ENCODE measurements around the gene LRRTM4. TPM values are rescaled to one million over a fixed set of nuclear protein-coding genes. Genes with fewer than 3 reads are reported as not detected.

Gene LRRTM4
- total RNA-seq, 4 donors from 2014 or later = not detected

GRCh38 chr2:77508511-77508910, 13.7 kb downstream of the LRRTM4 start:
- Histone ChIP-seq H3K27me3 (no peaks in the 10 kb centered on the region), H3K4me1 (no peaks in the 10 kb centered on the region), H3K9me3 (no peaks in the 10 kb centered on the region), H3K27ac (no peak overlapping the region), H3K36me3 (no peaks in the 10 kb centered on the region), H3K4me3 (replicated peaks in 1 of 3) (no peak overlapping the region)
- 98 to 99% methylated on average over 1 of the region's 1 CpG for WGBS, 2 donors
- intact Hi-C loops (cut with DNase I) = no loop called here
- TF ChIP-seq POLR2A (IDR thresholded peaks at IDR 0.05) (no peak), CTCF (IDR thresholded peaks at IDR 0.05) (no peak)
- DNase-seq = no peak

- no peak overlapping the region for H3K4me3 ChIP-seq (replicated peaks in 1 of 3)
- 89% methylated on average over 6 of the region's 6 CpGs for WGBS, 2 donors
- TF ChIP-seq POLR2A (IDR thresholded peaks at IDR 0.05) (no peak), CTCF (IDR thresholded peaks at IDR 0.05) (no peak)
- H3K27ac ChIP-seq = no peak overlapping the region
- DNase-seq = no peak
- intact Hi-C loops (cut with DNase I) = no loop called here
- no peaks in the 10 kb centered on the region for H3K4me1 ChIP-seq
- H3K27me3 ChIP-seq = no peaks in the 10 kb centered on the region
- no peaks in the 10 kb centered on the region for H3K9me3 ChIP-seq
- H3K36me3 ChIP-seq = no peaks in the 10 kb centered on the region
Observed at GRCh38 chr2:77507657-77508056, 14.5 kb downstream of the LRRTM4 start.

GRCh38 chr2:77488141-77488540, 34.0 kb downstream of the LRRTM4 start:
- no peak for TF ChIP-seq CTCF (IDR thresholded peaks at IDR 0.05)
- no peak for TF ChIP-seq POLR2A (IDR thresholded peaks at IDR 0.05)
- Histone ChIP-seq H3K9me3 (no peaks in the 10 kb centered on the region), H3K27ac (no peak overlapping the region), H3K27me3 (no peaks in the 10 kb centered on the region), H3K4me1 (no peaks in the 10 kb centered on the region), H3K4me3 (replicated peaks in 1 of 3) (no peak overlapping the region), H3K36me3 (no peaks in the 10 kb centered on the region)
- no peak for DNase-seq
- WGBS, 2 donors = 89 to 95% methylated on average over 6 to 7 of the region's 7 CpGs
- intact Hi-C loops (cut with DNase I) = no loop called here

GRCh38 chr2:77487074-77487803, 34.9 kb downstream of the LRRTM4 start:
- intact Hi-C loops (cut with DNase I) = no loop called here
- TF ChIP-seq CTCF (IDR thresholded peaks at IDR 0.05) (no peak), POLR2A (IDR thresholded peaks at IDR 0.05) (no peak)
- WGBS, 2 donors = 88 to 95% methylated on average over 10 to 15 of the region's 15 CpGs

GRCh38 chr2:77484026-77484425, 38.1 kb downstream of the LRRTM4 start:
- TF ChIP-seq POLR2A (IDR thresholded peaks at IDR 0.05) (no peak), CTCF (IDR thresholded peaks at IDR 0.05) (no peak)
- no peak for DNase-seq
- Histone ChIP-seq H3K36me3 (no peaks in the 10 kb centered on the region), H3K4me3 (replicated peaks in 1 of 3) (no peak overlapping the region), H3K9me3 (no peaks in the 10 kb centered on the region), H3K4me1 (no peaks in the 10 kb centered on the region), H3K27ac (no peak overlapping the region), H3K27me3 (no peaks in the 10 kb centered on the region)
- intact Hi-C loops (cut with DNase I) = no loop called here

More at GRCh38 chr2:77487074-77487803, 34.9 kb downstream of the LRRTM4 start:
- Histone ChIP-seq H3K4me3 (replicated peaks in 1 of 3) (no peak overlapping the region), H3K4me1 (no peaks in the 10 kb centered on the region), H3K27ac (no peak overlapping the region), H3K27me3 (no peaks in the 10 kb centered on the region), H3K9me3 (no peaks in the 10 kb centered on the region), H3K36me3 (no peaks in the 10 kb centered on the region)
- DNase-seq = no peak

All from thyroid gland (tissue), 4 donors.